Muscle of arm (tissue), 12 donors: ENCODE data around the gene ZNF536. TPM values are rescaled to one million over a fixed set of nuclear protein-coding genes. Genes with fewer than 3 reads are reported as not detected.
"Not testable (repeated sequence)": the region's sequence is repeated elsewhere in the genome, so short reads cannot be mapped to it uniquely, and the experiment has no call there.

ENCODE experiments used
- DNase-seq: peaks from one replicate; pipeline ENCODE4 v3.0.0-alpha.2; 2013
- polyA plus RNA-seq, 12 donors: library from polyadenylated mRNA; unstranded; fragments of 120-200 nt; gene quantifications; one replicate each; pipeline ENCODE4 v1.2.1, GENCODE V29; 2013; ENCODE audit not compliant: insufficient read length in 12 of 12

The ZNF536 gene
- polyA plus RNA-seq, 12 donors, result 2.1 to 9.3 (median 2.9) TPM; not detected in 1

GRCh38 chr19:30340771-30341561, 31.2 kb upstream of the ZNF536 start:
- no peak for DNase-seq

- no peak for DNase-seq
These were observed 30.5 kb upstream of the ZNF536 start for GRCh38 chr19:30341611-30342201.

GRCh38 chr19:30342901-30343300, 29.3 kb upstream of the ZNF536 start:
- DNase-seq, result no peak

GRCh38 chr19:30344446-30345425, 27.4 kb upstream of the ZNF536 start:
- no peak for DNase-seq

GRCh38 chr19:30345686-30346085, 26.5 kb upstream of the ZNF536 start:
- no peak for DNase-seq

GRCh38 chr19:30346468-30346867, 25.7 kb upstream of the ZNF536 start:
- not testable (repeated sequence) for DNase-seq

GRCh38 chr19:30349131-30349730, 23.0 kb upstream of the ZNF536 start:
- DNase-seq, result no peak

GRCh38 chr19:30350692-30351663, 21.2 kb upstream of the ZNF536 start:
- no peak for DNase-seq

- DNase-seq, result no peak
These were observed 20.4 kb upstream of the ZNF536 start for GRCh38 chr19:30351774-30352173.

GRCh38 chr19:30353394-30353945, 18.7 kb upstream of the ZNF536 start:
- no peak for DNase-seq

- no peak for DNase-seq
These were observed 16.6 kb upstream of the ZNF536 start for GRCh38 chr19:30355586-30355985.

- no peak for DNase-seq
These were observed 15.1 kb upstream of the ZNF536 start for GRCh38 chr19:30356951-30357579.

- no peak for DNase-seq
These were observed 14.6 kb upstream of the ZNF536 start for GRCh38 chr19:30357580-30357954.

GRCh38 chr19:30358319-30358718, 13.9 kb upstream of the ZNF536 start:
- DNase-seq, result no peak

GRCh38 chr19:30358821-30359580, 13.2 kb upstream of the ZNF536 start:
- no peak for DNase-seq

GRCh38 chr19:30359936-30360335, 12.2 kb upstream of the ZNF536 start:
- no peak for DNase-seq

- DNase-seq, result no peak
These were observed 11.6 kb upstream of the ZNF536 start for GRCh38 chr19:30360376-30361106.

- no peak for DNase-seq
These were observed 11.1 kb upstream of the ZNF536 start for GRCh38 chr19:30361107-30361447.
